ENCODE data around the gene HIF1AN. TPM values are rescaled to one million over a fixed set of nuclear protein-coding genes. Genes with fewer than 3 reads are reported as not detected.

The HIF1AN gene
- polyA plus RNA-seq, 1 donor (not counting 4 experiments of a cell fraction or from before 2014, with no cell fraction given), result 16.8 TPM

GRCh38 chr10:100515612-100516011 is 20.1 kb upstream of the HIF1AN start:
- Histone ChIP-seq H2AFZ (ENCODE audit: control insufficient read depth, low read length) (no peak overlapping the region), H3K4me3 (ENCODE audit: control insufficient read depth in 2 of 3, extremely low read depth in 1 of 3, insufficient read depth in 2 of 3, low read depth in 1 of 3, low read length in 3 of 3) (no peak overlapping the region), H3K27me3 (ENCODE audit: control insufficient read depth, extremely low read depth, insufficient read depth, low read length) (no peaks in the 10 kb centered on the region), H3K36me3 (ENCODE audit: control insufficient read depth in 2 of 2, extremely low read depth in 1 of 2, insufficient read depth in 2 of 2, low read length in 2 of 2) (no peaks in the 10 kb centered on the region), H3K4me1 (ENCODE audit: control insufficient read depth, extremely low read depth, insufficient read depth, low read length) (peaks cover 1% of the 10 kb centered on the region), H3K9ac (ENCODE audit: control insufficient read depth, extremely low read depth, insufficient read depth, low read length) (no peak overlapping the region), H3K9me1 (ENCODE audit: control insufficient read depth, extremely low read depth, insufficient read depth, low read length) (no peaks in the 10 kb centered on the region), H3K27ac (ENCODE audit: control insufficient read depth, insufficient read depth, low read length) (no peak overlapping the region), H4K20me1 (ENCODE audit: control insufficient read depth, extremely low read depth, insufficient read depth, low read length) (no peaks in the 10 kb centered on the region), H3K9me3 (ENCODE audit: control insufficient read depth, low read depth, low read length) (no peaks in the 10 kb centered on the region), H3K4me2 (ENCODE audit: control insufficient read depth, extremely low read depth, insufficient read depth, low read depth, low read length) (no peak overlapping the region), H3K79me2 (ENCODE audit: control insufficient read depth, insufficient read depth, low read length) (no peaks in the 10 kb centered on the region)
- TF ChIP-seq CTCF (optimal IDR thresholded peaks at IDR 0.05 in 1 of 3, IDR thresholded peaks at IDR 0.05 in 1 of 3, conservative IDR thresholded peaks at IDR 0.05 in 1 of 3; ENCODE audit: extremely low read depth in 1 of 3, insufficient read depth in 2 of 3, low read length in 3 of 3) (no peak), EZH2 (IDR thresholded peaks at IDR 0.05; ENCODE audit: low read length) (no peak)
- DNase-seq (ENCODE audit: low read depth, low spot score), result no peak
- dilution Hi-C loops (cut with MboI; ENCODE audit: extremely low pct_ligation_motif_present, low sequenced_read_pairs), result no loop called here
- FAIRE-seq, result no peak

GRCh38 chr10:100516847-100517246 is 18.9 kb upstream of the HIF1AN start:
- TF ChIP-seq CTCF (optimal IDR thresholded peaks at IDR 0.05 in 1 of 3, IDR thresholded peaks at IDR 0.05 in 1 of 3, conservative IDR thresholded peaks at IDR 0.05 in 1 of 3; ENCODE audit: extremely low read depth in 1 of 3, insufficient read depth in 2 of 3, low read length in 3 of 3), result no peak
- TF ChIP-seq EZH2 (IDR thresholded peaks at IDR 0.05; ENCODE audit: low read length), result no peak
- dilution Hi-C loops (cut with MboI; ENCODE audit: extremely low pct_ligation_motif_present, low sequenced_read_pairs), result no loop called here
- no peaks in the 10 kb centered on the region for H3K27me3 ChIP-seq (ENCODE audit: control insufficient read depth, extremely low read depth, insufficient read depth, low read length)

More at GRCh38 chr10:100516847-100517246, 18.9 kb upstream of the HIF1AN start:
- Histone ChIP-seq H3K27ac (ENCODE audit: control insufficient read depth, insufficient read depth, low read length) (no peak overlapping the region), H2AFZ (ENCODE audit: control insufficient read depth, low read length) (no peak overlapping the region), H3K9ac (ENCODE audit: control insufficient read depth, extremely low read depth, insufficient read depth, low read length) (no peak overlapping the region), H3K4me2 (ENCODE audit: control insufficient read depth, extremely low read depth, insufficient read depth, low read depth, low read length) (no peak overlapping the region), H3K9me1 (ENCODE audit: control insufficient read depth, extremely low read depth, insufficient read depth, low read length) (no peaks in the 10 kb centered on the region), H3K4me3 (ENCODE audit: control insufficient read depth in 2 of 3, extremely low read depth in 1 of 3, insufficient read depth in 2 of 3, low read depth in 1 of 3, low read length in 3 of 3) (no peak overlapping the region), H3K36me3 (ENCODE audit: control insufficient read depth in 2 of 2, extremely low read depth in 1 of 2, insufficient read depth in 2 of 2, low read length in 2 of 2) (no peaks in the 10 kb centered on the region), H3K4me1 (ENCODE audit: control insufficient read depth, extremely low read depth, insufficient read depth, low read length) (no peaks in the 10 kb centered on the region), H4K20me1 (ENCODE audit: control insufficient read depth, extremely low read depth, insufficient read depth, low read length) (no peaks in the 10 kb centered on the region), H3K79me2 (ENCODE audit: control insufficient read depth, insufficient read depth, low read length) (no peaks in the 10 kb centered on the region), H3K9me3 (ENCODE audit: control insufficient read depth, low read depth, low read length) (no peaks in the 10 kb centered on the region)
- FAIRE-seq (no peak), DNase-seq (ENCODE audit: low read depth, low spot score) (no peak)

Measured in keratinocyte (primary cell).